ENCODE data around the gene FREY1. TPM values are rescaled to one million over a fixed set of nuclear protein-coding genes. Genes with fewer than 3 reads are reported as not detected.

FREY1 gene
- total RNA-seq, 1 donor from 2014 or later: not detected

GRCh38 chr11:45871638-45872037 lies 35.4 kb downstream of the FREY1 start:
- Histone ChIP-seq H3K4me1 (peaks cover 12% of the 10 kb centered on the region), H3K36me3 (no peaks in the 10 kb centered on the region)

GRCh38 chr11:45870706-45871105 lies 36.4 kb downstream of the FREY1 start:
- no peaks in the 10 kb centered on the region for H3K9me3 Mint-ChIP-seq
- TF ChIP-seq CTCF (IDR thresholded peaks at IDR 0.05): no peak
- no peak for TF ChIP-seq EZH2 (IDR thresholded peaks at IDR 0.05)
- no peak for TF ChIP-seq EZH2phosphoT487 (IDR thresholded peaks at IDR 0.05)
- H3K36me3 Mint-ChIP-seq: peaks cover 22% of the 10 kb centered on the region
- H3K27me3 Mint-ChIP-seq (ENCODE audit: insufficient read depth, low read depth): peaks cover 8% of the 10 kb centered on the region
- H4K20me1 ChIP-seq (ENCODE audit: low read depth): no peaks in the 10 kb centered on the region
- no peaks in the 10 kb centered on the region for H3K79me2 ChIP-seq (ENCODE audit: low read depth)
- no peak overlapping the region for H3K27ac Mint-ChIP-seq
- H3K4me3 Mint-ChIP-seq: no peak overlapping the region
- no peaks in the 10 kb centered on the region for H3K9me3 ChIP-seq (ENCODE audit: low read depth)
- no peak for DNase-seq (ENCODE audit: low spot score)
- no peaks in the 10 kb centered on the region for H3K36me3 ChIP-seq
- no peak overlapping the region for H3K27ac ChIP-seq
- H3K4me1 Mint-ChIP-seq: peaks cover 5% of the 10 kb centered on the region
- no peaks in the 10 kb centered on the region for H3F3A ChIP-seq (ENCODE audit: low read depth)
- H3K9ac ChIP-seq: no peak overlapping the region
- no peaks in the 10 kb centered on the region for H3K27me3 ChIP-seq
- peaks cover 3% of the 10 kb centered on the region for H3K4me1 ChIP-seq
- no peak overlapping the region for H2AFZ ChIP-seq (replicated peaks)
- H3K4me2 ChIP-seq: no peak overlapping the region
- H3K4me3 ChIP-seq: no peak overlapping the region

More at GRCh38 chr11:45871638-45872037, 35.4 kb downstream of the FREY1 start:
- Histone ChIP-seq H4K20me1 (ENCODE audit: low read depth) (no peaks in the 10 kb centered on the region), H3F3A (ENCODE audit: low read depth) (peaks cover 4% of the 10 kb centered on the region), H3K4me2 (no peak overlapping the region), H2AFZ (replicated peaks) (no peak overlapping the region), H3K27ac (no peak overlapping the region), H3K9me3 (ENCODE audit: low read depth) (no peaks in the 10 kb centered on the region), H3K9ac (no peak overlapping the region), H3K27me3 (no peaks in the 10 kb centered on the region), H3K79me2 (ENCODE audit: low read depth) (no peaks in the 10 kb centered on the region), H3K4me3 (no peak overlapping the region)
- TF ChIP-seq EZH2phosphoT487 (IDR thresholded peaks at IDR 0.05): no peak
- no peak for TF ChIP-seq CTCF (IDR thresholded peaks at IDR 0.05)
- no peak for TF ChIP-seq EZH2 (IDR thresholded peaks at IDR 0.05)
- H3K4me3 Mint-ChIP-seq: no peak overlapping the region
- H3K27me3 Mint-ChIP-seq (ENCODE audit: insufficient read depth, low read depth): peaks cover 6% of the 10 kb centered on the region
- H3K36me3 Mint-ChIP-seq: peaks cover 17% of the 10 kb centered on the region
- H3K4me1 Mint-ChIP-seq: peaks cover 11% of the 10 kb centered on the region
- no peaks in the 10 kb centered on the region for H3K9me3 Mint-ChIP-seq
- DNase-seq (ENCODE audit: low spot score): no peak
- H3K27ac Mint-ChIP-seq: no peak overlapping the region

- no peak for DNase-seq (ENCODE audit: low spot score)
- Mint-ChIP-seq H3K27me3 (ENCODE audit: insufficient read depth, low read depth) (peaks cover 8% of the 10 kb centered on the region), H3K4me3 (no peak overlapping the region), H3K27ac (no peak overlapping the region), H3K36me3 (peaks cover 24% of the 10 kb centered on the region), H3K9me3 (no peaks in the 10 kb centered on the region), H3K4me1 (no peaks in the 10 kb centered on the region)
- H3K36me3 ChIP-seq: no peaks in the 10 kb centered on the region
- no peaks in the 10 kb centered on the region for H3K79me2 ChIP-seq (ENCODE audit: low read depth)
- H3K4me1 ChIP-seq: no peaks in the 10 kb centered on the region
- no peak overlapping the region for H3K4me3 ChIP-seq
- no peak for TF ChIP-seq EZH2phosphoT487 (IDR thresholded peaks at IDR 0.05)
- H2AFZ ChIP-seq (replicated peaks): no peak overlapping the region
- H3K4me2 ChIP-seq: no peak overlapping the region
- no peaks in the 10 kb centered on the region for H4K20me1 ChIP-seq (ENCODE audit: low read depth)
- no peak overlapping the region for H3K27ac ChIP-seq
- no peaks in the 10 kb centered on the region for H3K9me3 ChIP-seq (ENCODE audit: low read depth)
- H3F3A ChIP-seq (ENCODE audit: low read depth): no peaks in the 10 kb centered on the region
- H3K27me3 ChIP-seq: no peaks in the 10 kb centered on the region
- no peak overlapping the region for H3K9ac ChIP-seq
Observed at GRCh38 chr11:45869551-45869950, 37.5 kb downstream of the FREY1 start.

- H3K27me3 ChIP-seq: no peaks in the 10 kb centered on the region
- no peaks in the 10 kb centered on the region for H3F3A ChIP-seq (ENCODE audit: low read depth)
- H3K4me3 ChIP-seq: no peak overlapping the region
- H3K4me2 ChIP-seq: no peak overlapping the region
- H3K4me1 Mint-ChIP-seq: peaks cover 3% of the 10 kb centered on the region
- no peak overlapping the region for H3K27ac ChIP-seq
- no peak overlapping the region for H3K4me3 Mint-ChIP-seq
- H3K27ac Mint-ChIP-seq: no peak overlapping the region
- no peaks in the 10 kb centered on the region for H3K36me3 ChIP-seq
- H3K79me2 ChIP-seq (ENCODE audit: low read depth): no peaks in the 10 kb centered on the region
- H3K9ac ChIP-seq: no peak overlapping the region
- peaks cover 11% of the 10 kb centered on the region for H3K36me3 Mint-ChIP-seq
- H2AFZ ChIP-seq (replicated peaks): no peak overlapping the region
- peaks cover 6% of the 10 kb centered on the region for H3K27me3 Mint-ChIP-seq (ENCODE audit: insufficient read depth, low read depth)
- H4K20me1 ChIP-seq (ENCODE audit: low read depth): peaks cover 9% of the 10 kb centered on the region
- TF ChIP-seq EZH2 (IDR thresholded peaks at IDR 0.05): no peak
- no peak for TF ChIP-seq EZH2phosphoT487 (IDR thresholded peaks at IDR 0.05)
- TF ChIP-seq CTCF (IDR thresholded peaks at IDR 0.05): no peak
- no peaks in the 10 kb centered on the region for H3K9me3 Mint-ChIP-seq
- no peaks in the 10 kb centered on the region for H3K9me3 ChIP-seq (ENCODE audit: low read depth)
- peaks cover 8% of the 10 kb centered on the region for H3K4me1 ChIP-seq
- no peak for DNase-seq (ENCODE audit: low spot score)
Observed at GRCh38 chr11:45864041-45864440, 43.0 kb downstream of the FREY1 start.
